T-cell (primary cell): Measurements from ENCODE around the gene PUS7L. TPM values are rescaled to one million over a fixed set of nuclear protein-coding genes. Genes with fewer than 3 reads are reported as not detected.
"Not testable (repeated sequence)": the region's sequence is repeated elsewhere in the genome, so short reads cannot be mapped to it uniquely, and the experiment has no call there.

ENCODE experiments used
- ATAC-seq, 4 experiments: fragments of 200-7000 bp in 3 of 4; fragments of 150-1000 bp in 1 of 4; cut with Tn5 transposase; replicated peaks in 1 of 4; 1 replicate in 3 of 4; 2 replicates in 1 of 4; pipeline ENCODE4 v1.10.0; 2021; ENCODE audit warnings: moderate library complexity in 3 of 4, mild to moderate bottlenecking in 2 of 4, moderate number of reproducible peaks in 1 of 4
- CTCF ChIA-PET, 2 donors: fragments of 300-600 bp; sonication (Branson Sonifier 250); formaldehyde crosslinking; loops; one replicate each; lab custom pipeline; 2022; ENCODE audit warnings: antibody characterized with exemption in 2 of 2; lab: Charles Lee
- POLR2A ChIA-PET, 2 donors: fragments of 300-600 bp; sonication (Branson Sonifier 250); formaldehyde crosslinking; loops; one replicate each; lab custom pipeline; 2022; ENCODE audit warnings: antibody characterized with exemption in 2 of 2; lab: Charles Lee
- DNase-seq, 35 experiments: peaks; one replicate each; pipeline versions ENCODE4 v3.0.0 to v3.0.0-alpha.2; 2013 to 2023
- H3K27ac ChIP-seq: one replicate; pipeline ENCODE4 v1.5.1; 2013; ENCODE audit warnings: low read length
- H3K27me3 ChIP-seq, 2 experiments: replicated peaks in 1 of 2; 1 replicate in 1 of 2; 2 replicates in 1 of 2; pipeline versions ENCODE4 v1.6.1 to v1.7.0; 2013; ENCODE audit warnings: low read length in 1 of 2, mixed read lengths in 1 of 2; ENCODE audit not compliant: control insufficient read depth in 2 of 2, insufficient read depth in 2 of 2; ENCODE audit errors: extremely low read depth in 1 of 2
- H3K36me3 ChIP-seq, 2 donors: 1 replicate in 1 of 2; 2 replicates in 1 of 2; pipeline versions ENCODE4 v1.6.1 to v1.7.0; 2013; ENCODE audit warnings: low read length in 1 of 2; ENCODE audit not compliant: control insufficient read depth in 2 of 2, insufficient read depth in 1 of 2; ENCODE audit errors: extremely low read depth in 1 of 2
- H3K4me1 ChIP-seq, 2 experiments: 1 replicate in 1 of 2; 2 replicates in 1 of 2; pipeline versions ENCODE4 v1.6.1 to v1.7.0; 2013; ENCODE audit warnings: low read length in 2 of 2, mixed read lengths in 1 of 2; ENCODE audit not compliant: insufficient read depth in 2 of 2, control insufficient read depth in 1 of 2; ENCODE audit errors: extremely low read depth in 1 of 2
- H3K4me3 ChIP-seq, 2 donors: 1 replicate in 1 of 2; 2 replicates in 1 of 2; pipeline versions ENCODE4 v1.5.1 to v1.7.0; 2013; ENCODE audit warnings: mild to moderate bottlenecking in 2 of 2, low read length in 1 of 2, moderate library complexity in 1 of 2; ENCODE audit not compliant: control insufficient read depth in 1 of 2; ENCODE audit errors: extremely low read depth in 1 of 2
- H3K9me3 ChIP-seq: 2 replicates; pipeline ENCODE4 v1.7.0; 2013
- H3K27ac Mint-ChIP-seq, 2 donors: one replicate each; pipeline ENCODE4 v1.8.0; 2020 to 2021; ENCODE audit warnings: mild to moderate bottlenecking in 2 of 2, mixed read lengths in 2 of 2
- H3K27me3 Mint-ChIP-seq, 2 donors: one replicate each; pipeline ENCODE4 v1.8.0; 2021 to 2022; ENCODE audit warnings: mixed read lengths in 2 of 2
- H3K36me3 Mint-ChIP-seq: one replicate; pipeline ENCODE4 v1.8.0; 2021; ENCODE audit warnings: mixed read lengths
- H3K4me1 Mint-ChIP-seq, 3 donors: one replicate each; pipeline ENCODE4 v1.8.0; 2020 to 2022; ENCODE audit warnings: mixed read lengths in 3 of 3, mild to moderate bottlenecking in 1 of 3
- H3K4me3 Mint-ChIP-seq, 3 donors: one replicate each; pipeline ENCODE4 v1.8.0; 2020 to 2022; ENCODE audit warnings: mild to moderate bottlenecking in 3 of 3, mixed read lengths in 3 of 3, moderate library complexity in 3 of 3
- H3K9me3 Mint-ChIP-seq, 3 donors: one replicate each; pipeline ENCODE4 v1.8.0; 2020 to 2022; ENCODE audit warnings: mixed read lengths in 3 of 3
- WGBS: methylation state at CpG from one replicate; pipeline ENCODE4 v1.1.5; 2013; ENCODE audit warnings: missing lambda C conversion rate; ENCODE audit not compliant: insufficient coverage; 5-methylcytosine and 5-hydroxymethylcytosine counted together
- total RNA-seq, 35 experiments: library from RNA in 6 of 35; stranded (reverse) in 6 of 35; fragments of 120-200 nt in 1 of 35; gene quantifications; one replicate each; pipeline versions ENCODE4 v1.2.1 to v1.2.4 and lab custom pipeline; 2013 to 2026

The PUS7L gene
- total RNA-seq, 5 donors from 2014 or later (not counting 1 experiment from before 2014, with no cell fraction given): 17.5 to 24.9 (median 19.2) TPM

DNA sequence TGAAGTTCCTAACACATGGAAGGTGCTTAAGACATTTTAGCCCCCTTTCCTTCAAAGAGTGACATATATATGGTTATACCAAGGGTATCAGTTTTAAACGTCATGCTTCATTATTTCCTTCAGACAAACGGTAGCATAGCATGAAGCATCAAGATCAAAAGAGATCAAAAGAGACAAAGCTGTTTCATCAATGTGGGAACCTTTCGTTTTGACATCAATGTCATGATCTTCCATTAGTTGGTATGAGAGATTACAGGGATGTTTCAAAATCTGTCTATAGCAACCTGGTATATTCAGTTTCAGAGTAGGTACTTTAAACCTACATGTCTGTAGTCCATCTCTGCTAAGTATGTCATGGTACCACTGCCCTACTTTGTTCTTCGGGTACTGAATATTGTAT lies 28.3 kb downstream of the PUS7L start:
- ChIA-PET CTCF (no interaction called here), POLR2A (interaction anchor here in 1 of 2 donors (0.6 kb wide), 1 partner anchor 9 kb away, joined by 3 read pairs; no protein-coding TSS in a partner anchor)
- Histone ChIP-seq H3K4me3 (no peak overlapping the region), H3K27me3 (no peaks in the 10 kb centered on the region), H3K36me3 (peaks cover 0 to 4% of the 10 kb centered on the region in 2 donors), H3K9me3 (no peaks in the 10 kb centered on the region), H3K4me1 (no peaks in the 10 kb centered on the region), H3K27ac (no peak overlapping the region)
- DNase-seq (peak in 1 of 35 experiments; percentile 20), ATAC-seq (peak in 1 of 4 experiments; percentile 86)
- H3K27me3 Mint-ChIP-seq: no peaks in the 10 kb centered on the region
- H3K4me1 Mint-ChIP-seq: peaks cover 0 to 9% (median 7%) of the 10 kb centered on the region in 3 donors
- H3K9me3 Mint-ChIP-seq: no peaks in the 10 kb centered on the region
- H3K27ac Mint-ChIP-seq: peak overlapping the region in 1 of 2 donors; percentile 39
- no CpG with 5 or more reads among the region's 4 CpGs for WGBS
- H3K36me3 Mint-ChIP-seq: peaks cover 35% of the 10 kb centered on the region
- no peak overlapping the region for H3K4me3 Mint-ChIP-seq

- no peaks in the 10 kb centered on the region for H3K4me1 ChIP-seq
- H3K9me3 ChIP-seq: no peaks in the 10 kb centered on the region
- H3K27ac ChIP-seq: no peak overlapping the region
- DNase-seq (no peak), ATAC-seq (no peak)
- peaks cover 27% of the 10 kb centered on the region for H3K36me3 Mint-ChIP-seq
- no peaks in the 10 kb centered on the region for H3K27me3 Mint-ChIP-seq
- WGBS: no CpG with 5 or more reads among the region's 1 CpG
- no peaks in the 10 kb centered on the region for H3K9me3 Mint-ChIP-seq
- H3K27ac Mint-ChIP-seq: no peak overlapping the region
- H3K27me3 ChIP-seq: no peaks in the 10 kb centered on the region
- CTCF ChIA-PET: no interaction called here
- H3K4me1 Mint-ChIP-seq: peaks cover 0 to 9% (median 7%) of the 10 kb centered on the region in 3 donors
- no peak overlapping the region for H3K4me3 Mint-ChIP-seq
- H3K36me3 ChIP-seq: peaks cover 0 to under 1% of the 10 kb centered on the region in 2 donors
- POLR2A ChIA-PET: no interaction called here
- no peak overlapping the region for H3K4me3 ChIP-seq
Observed at GRCh38 chr12:43728698-43729097, 29.9 kb downstream of the PUS7L start.

DNA sequence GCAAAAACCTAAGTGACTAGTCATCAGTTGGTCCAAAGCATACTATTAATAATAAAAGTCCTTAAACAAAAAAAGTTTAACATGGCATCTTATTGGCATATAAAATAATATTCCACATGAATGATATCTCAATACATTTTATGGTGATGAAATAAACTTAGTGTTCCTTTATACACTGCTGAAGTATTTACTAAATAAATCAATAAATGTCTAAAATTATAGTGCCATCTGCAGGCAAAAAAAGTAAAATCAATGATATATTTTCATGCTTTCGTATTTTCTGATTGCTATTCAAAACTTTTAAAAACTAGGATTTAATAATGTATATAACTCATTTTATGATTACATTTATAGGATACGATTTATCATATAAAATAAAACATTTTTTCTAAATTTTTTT lies 30.5 kb downstream of the PUS7L start:
- peak in 1 of 35 experiments; percentile 3 for DNase-seq
- peaks cover 28% of the 10 kb centered on the region for H3K36me3 Mint-ChIP-seq
- ChIA-PET CTCF (no interaction called here), POLR2A (no interaction called here)
- H3K4me1 Mint-ChIP-seq: peaks cover 0 to 9% (median 7%) of the 10 kb centered on the region in 3 donors
- no peaks in the 10 kb centered on the region for H3K27me3 Mint-ChIP-seq
- H3K4me1 ChIP-seq: no peaks in the 10 kb centered on the region
- H3K36me3 ChIP-seq: no peaks in the 10 kb centered on the region
- no peak overlapping the region for H3K4me3 Mint-ChIP-seq
- no peak overlapping the region for H3K27ac ChIP-seq
- H3K27ac Mint-ChIP-seq: no peak overlapping the region
- no peak for ATAC-seq
- no peaks in the 10 kb centered on the region for H3K9me3 Mint-ChIP-seq
- H3K27me3 ChIP-seq: no peaks in the 10 kb centered on the region
- no CpG with 5 or more reads among the region's 2 CpGs for WGBS
- H3K4me3 ChIP-seq: no peak overlapping the region
- H3K9me3 ChIP-seq: no peaks in the 10 kb centered on the region

- H3K4me1 ChIP-seq: no peaks in the 10 kb centered on the region
- no peaks in the 10 kb centered on the region for H3K4me1 Mint-ChIP-seq
- no peak overlapping the region for H3K27ac ChIP-seq
- H3K27me3 ChIP-seq: no peaks in the 10 kb centered on the region
- ATAC-seq (no peak), DNase-seq (no peak)
- H3K4me3 ChIP-seq: no peak overlapping the region
- H3K36me3 ChIP-seq: no peaks in the 10 kb centered on the region
- H3K9me3 Mint-ChIP-seq: no peaks in the 10 kb centered on the region
- H3K27ac Mint-ChIP-seq: no peak overlapping the region
- no peaks in the 10 kb centered on the region for H3K27me3 Mint-ChIP-seq
- H3K9me3 ChIP-seq: no peaks in the 10 kb centered on the region
- no peak overlapping the region for H3K4me3 Mint-ChIP-seq
- H3K36me3 Mint-ChIP-seq: peaks cover 16% of the 10 kb centered on the region
- ChIA-PET CTCF (no interaction called here), POLR2A (no interaction called here)
Observed at GRCh38 chr12:43723134-43723533, 35.5 kb downstream of the PUS7L start.

DNA sequence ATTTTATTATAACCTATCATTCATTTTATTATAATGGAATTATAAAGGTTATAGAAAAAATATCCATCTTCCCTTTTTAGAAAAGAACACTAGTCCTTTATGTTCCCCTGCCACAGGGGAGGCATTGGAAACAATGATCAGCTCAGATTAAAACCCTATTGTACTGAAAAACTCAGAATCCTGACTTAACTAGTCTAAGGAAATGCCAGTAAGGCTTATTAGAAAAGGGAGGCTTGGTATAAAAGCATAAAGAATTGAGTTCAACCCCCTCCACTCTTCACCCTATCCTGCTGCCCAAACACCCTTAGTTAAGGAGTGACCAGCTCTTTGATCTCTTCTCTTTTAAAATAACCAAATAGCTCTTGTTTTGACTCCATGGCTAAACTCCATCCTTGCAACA lies 36.0 kb downstream of the PUS7L start:
- Histone ChIP-seq H3K4me3 (no peak overlapping the region), H3K9me3 (no peaks in the 10 kb centered on the region), H3K27ac (no peak overlapping the region), H3K4me1 (no peaks in the 10 kb centered on the region), H3K27me3 (no peaks in the 10 kb centered on the region), H3K36me3 (no peaks in the 10 kb centered on the region)
- H3K4me3 Mint-ChIP-seq: no peak overlapping the region
- POLR2A ChIA-PET: no interaction called here
- H3K27ac Mint-ChIP-seq: no peak overlapping the region
- no peak for ATAC-seq
- H3K4me1 Mint-ChIP-seq: no peaks in the 10 kb centered on the region
- no peaks in the 10 kb centered on the region for H3K27me3 Mint-ChIP-seq
- no peaks in the 10 kb centered on the region for H3K9me3 Mint-ChIP-seq
- CTCF ChIA-PET: no interaction called here
- DNase-seq: no peak
- peaks cover 16% of the 10 kb centered on the region for H3K36me3 Mint-ChIP-seq

DNA sequence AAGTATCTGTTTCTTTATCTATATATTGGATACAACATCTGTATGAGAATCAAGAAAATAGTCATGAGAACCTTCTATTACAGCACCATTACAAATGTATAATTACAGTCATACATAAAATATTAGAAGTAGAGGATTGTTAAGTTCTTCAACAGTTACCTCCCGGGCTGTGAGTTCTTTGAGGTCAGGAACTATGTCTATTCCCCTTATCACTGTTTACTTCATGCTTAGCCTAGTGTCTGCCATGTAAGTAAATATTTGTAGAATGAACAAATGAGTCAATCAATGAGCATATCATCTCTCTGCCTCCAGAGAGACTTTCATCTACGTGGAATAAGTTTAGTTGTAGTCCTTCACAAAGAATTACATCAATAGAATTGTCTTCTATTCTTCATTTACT lies 47.2 kb downstream of the PUS7L start:
- Mint-ChIP-seq H3K27me3 (peaks cover 21% of the 10 kb centered on the region in 2 donors), H3K4me3 (no peak overlapping the region), H3K27ac (no peak overlapping the region), H3K4me1 (no peaks in the 10 kb centered on the region), H3K9me3 (peaks cover 3 to 18% (median 17%) of the 10 kb centered on the region in 3 donors), H3K36me3 (no peaks in the 10 kb centered on the region)
- WGBS: no CpG with 5 or more reads among the region's 2 CpGs
- DNase-seq (no peak), ATAC-seq (no peak)
- Histone ChIP-seq H3K9me3 (no peaks in the 10 kb centered on the region), H3K36me3 (no peaks in the 10 kb centered on the region), H3K27ac (no peak overlapping the region), H3K4me1 (no peaks in the 10 kb centered on the region), H3K27me3 (peaks cover 0 to 18% of the 10 kb centered on the region in 2 experiments), H3K4me3 (no peak overlapping the region)
- ChIA-PET CTCF (no interaction called here), POLR2A (no interaction called here)

DNA sequence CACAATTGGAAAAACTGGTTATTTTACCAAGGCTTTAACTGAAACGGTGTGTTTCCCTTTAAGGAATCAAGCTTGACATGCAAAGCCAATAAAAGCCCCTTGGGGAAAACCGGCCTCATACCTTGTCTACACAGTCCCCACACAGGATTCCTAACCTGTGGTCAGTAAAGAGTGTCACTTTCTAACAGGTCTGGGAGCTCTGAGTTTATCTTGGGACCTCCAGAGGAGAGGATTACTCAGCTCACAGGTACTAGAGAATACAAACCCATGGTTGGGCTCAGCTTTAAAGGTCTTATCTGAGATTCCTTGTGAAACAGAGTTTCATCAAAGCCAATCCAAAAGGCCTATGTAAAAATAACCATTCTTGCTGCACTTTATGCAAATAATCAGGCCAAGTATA lies 54.8 kb downstream of the PUS7L start:
- H3K4me1 Mint-ChIP-seq: peaks cover 0 to 14% (median 12%) of the 10 kb centered on the region in 3 donors
- WGBS: 86% methylated on average over 1 of the region's 2 CpGs
- H3K36me3 ChIP-seq: not testable (repeated sequence)

More for the DNA sequence above, 54.8 kb downstream of the PUS7L start:
- H3K27me3 ChIP-seq, H3K27ac ChIP-seq, H3K4me3 Mint-ChIP-seq, H3K27me3 Mint-ChIP-seq, H3K4me1 ChIP-seq, ATAC-seq, POLR2A ChIA-PET, CTCF ChIA-PET, H3K27ac Mint-ChIP-seq, H3K36me3 Mint-ChIP-seq, H3K4me3 ChIP-seq, H3K9me3 ChIP-seq, DNase-seq: not testable (repeated sequence)
- peaks cover 0 to 18% (median 17%) of the 10 kb centered on the region in 3 donors for H3K9me3 Mint-ChIP-seq
